NCI-H345 (cell line): ENCODE results near the gene CYP2D6.
"Not testable (repeated sequence)": the region's sequence is repeated elsewhere in the genome, so short reads cannot be mapped to it uniquely, and the experiment has no call there.

ENCODE experiments used
- DNase-seq: peaks from one replicate; lab custom pipeline; 2025; lab: John Stamatoyannopoulos, UW

Gene CYP2D6

DNA sequence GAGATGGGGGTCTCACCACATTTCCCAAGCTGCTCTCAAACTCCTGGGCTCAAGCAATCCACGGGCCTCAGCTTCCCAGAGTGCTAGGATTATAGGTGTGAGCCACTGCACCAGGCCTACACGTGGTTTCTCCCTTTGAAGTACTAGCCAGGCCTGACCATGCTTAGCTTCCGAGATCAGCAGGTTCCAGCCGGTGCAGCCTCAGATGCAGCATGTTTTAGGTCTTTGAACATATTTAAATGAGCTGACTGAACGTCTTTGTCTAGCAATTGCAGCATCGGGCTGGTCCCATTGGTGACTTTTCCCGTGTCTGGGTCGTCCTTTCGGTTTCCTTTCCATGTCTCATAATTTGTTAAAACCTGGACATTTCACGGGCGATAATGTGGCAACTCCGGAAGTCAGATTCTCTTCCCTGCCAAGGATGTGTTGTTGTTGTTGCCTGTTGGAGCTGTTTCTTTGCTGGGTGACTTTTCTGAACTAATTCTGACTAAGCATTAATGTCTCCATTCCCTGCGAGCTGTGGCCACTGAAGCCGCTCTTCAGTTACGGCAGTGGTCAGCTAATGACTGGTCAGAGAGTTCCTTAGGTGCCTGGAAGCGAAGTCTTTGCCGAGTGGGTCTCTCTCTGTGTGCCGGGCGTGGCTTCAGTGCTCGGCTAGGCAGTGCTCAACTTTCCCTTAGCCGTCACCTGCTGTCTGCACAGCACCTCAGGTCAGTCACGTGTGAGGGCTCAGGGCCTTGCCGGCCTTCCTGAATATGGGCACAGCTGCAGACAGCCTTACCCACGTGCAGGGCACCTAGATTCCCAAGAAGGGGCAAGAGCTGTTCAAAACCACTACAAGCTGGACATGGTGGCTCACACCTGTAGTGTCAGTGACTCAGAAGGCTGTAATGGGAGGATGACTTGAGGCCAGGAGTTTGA is 3.8 kb upstream of the CYP2D6 start:
- no peak for DNase-seq

DNA sequence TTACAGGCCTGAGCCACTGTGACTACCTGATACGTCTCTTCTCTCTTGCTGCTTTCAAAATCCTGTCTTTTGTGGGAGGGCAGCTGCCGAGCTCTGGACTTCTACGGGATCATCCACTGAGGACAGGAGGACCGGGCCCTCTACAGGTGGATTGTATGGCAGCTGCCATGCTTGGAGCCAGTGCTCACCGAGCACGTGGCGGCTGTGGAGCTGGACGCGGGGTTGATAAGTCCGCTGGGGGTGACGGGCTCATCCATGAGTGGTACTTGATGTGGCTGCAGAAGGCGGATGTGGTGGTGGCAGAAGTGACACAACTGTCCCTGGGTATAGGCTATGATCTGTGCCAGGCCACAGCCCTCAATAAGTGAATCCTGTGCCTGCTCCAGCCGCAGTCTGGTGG is 1.8 kb upstream of the CYP2D6 start:
- DNase-seq: no peak

DNA sequence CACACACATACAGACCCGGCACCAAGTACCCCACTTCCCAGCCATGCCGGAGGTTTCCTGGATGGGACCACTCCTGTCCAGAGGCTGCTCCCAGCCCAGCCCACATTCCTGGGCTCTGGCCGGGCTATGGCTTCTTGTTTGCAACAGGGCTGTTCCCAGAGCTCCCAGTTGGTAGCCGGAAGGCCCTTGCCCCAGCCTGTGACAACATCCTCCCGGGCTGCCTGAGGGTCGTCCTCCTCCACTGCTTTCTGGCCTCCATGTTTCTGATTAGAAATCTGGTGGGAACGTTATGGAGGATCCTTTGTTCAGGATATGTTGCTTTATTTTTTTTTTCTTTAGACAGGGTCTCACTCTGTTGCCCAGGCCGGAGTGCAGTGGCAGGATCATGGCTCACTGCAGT is 952 bp upstream of the CYP2D6 start:
- no peak for DNase-seq

DNA sequence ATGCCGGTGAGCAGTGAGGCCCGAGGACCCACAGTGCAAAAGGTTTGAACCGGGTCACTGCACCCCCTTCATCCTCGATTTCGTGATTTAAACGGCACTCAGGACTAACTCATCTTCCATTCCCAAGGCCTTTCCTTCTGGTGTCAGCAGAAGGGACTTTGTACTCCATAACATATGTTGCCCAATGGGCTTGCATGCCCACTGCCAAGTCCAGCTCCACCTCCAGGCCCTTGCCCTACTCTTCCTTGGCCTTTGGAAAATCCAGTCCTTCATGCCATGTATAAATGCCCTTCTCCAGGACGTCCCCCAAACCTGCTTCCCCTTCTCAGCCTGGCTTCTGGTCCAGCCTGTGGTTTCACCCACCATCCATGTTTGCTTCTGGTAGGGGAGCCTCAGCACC is 428 bp downstream of the CYP2D6 start:
- DNase-seq: not testable (repeated sequence)

DNA sequence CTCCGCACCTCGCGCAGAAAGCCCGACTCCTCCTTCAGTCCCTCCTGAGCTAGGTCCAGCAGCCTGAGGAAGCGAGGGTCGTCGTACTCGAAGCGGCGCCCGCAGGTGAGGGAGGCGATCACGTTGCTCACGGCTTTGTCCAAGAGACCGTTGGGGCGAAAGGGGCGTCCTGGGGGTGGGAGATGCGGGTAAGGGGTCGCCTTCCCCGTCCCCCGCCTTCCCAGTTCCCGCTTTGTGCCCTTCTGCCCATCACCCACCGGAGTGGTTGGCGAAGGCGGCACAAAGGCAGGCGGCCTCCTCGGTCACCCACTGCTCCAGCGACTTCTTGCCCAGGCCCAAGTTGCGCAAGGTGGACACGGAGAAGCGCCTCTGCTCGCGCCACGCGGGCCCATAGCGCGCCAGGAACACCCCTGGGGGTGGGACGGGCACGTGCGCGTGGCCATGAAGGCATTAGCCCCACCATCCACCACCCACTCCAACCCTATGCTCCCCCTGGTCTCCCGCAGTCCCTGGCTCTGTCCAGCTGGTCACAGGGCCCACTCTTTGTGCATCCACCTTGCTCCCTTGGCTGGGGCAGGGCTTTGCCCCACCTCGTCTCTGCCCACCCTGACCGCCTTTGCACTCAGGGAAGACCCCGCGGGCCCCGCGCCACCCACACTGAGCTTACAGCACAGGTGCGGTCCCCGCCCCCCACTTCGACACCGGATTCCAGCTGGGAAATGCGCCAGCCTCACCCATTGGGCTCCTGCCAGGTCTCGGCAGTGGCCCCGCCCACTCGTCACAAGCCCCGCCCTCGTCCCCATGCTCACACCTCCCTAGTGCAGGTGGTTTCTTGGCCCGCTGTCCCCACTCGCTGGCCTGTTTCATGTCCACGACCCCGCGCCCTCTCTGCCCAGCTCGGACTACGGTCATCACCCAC is 1.6 kb downstream of the CYP2D6 start:
- peak; percentile 71 for DNase-seq

DNA sequence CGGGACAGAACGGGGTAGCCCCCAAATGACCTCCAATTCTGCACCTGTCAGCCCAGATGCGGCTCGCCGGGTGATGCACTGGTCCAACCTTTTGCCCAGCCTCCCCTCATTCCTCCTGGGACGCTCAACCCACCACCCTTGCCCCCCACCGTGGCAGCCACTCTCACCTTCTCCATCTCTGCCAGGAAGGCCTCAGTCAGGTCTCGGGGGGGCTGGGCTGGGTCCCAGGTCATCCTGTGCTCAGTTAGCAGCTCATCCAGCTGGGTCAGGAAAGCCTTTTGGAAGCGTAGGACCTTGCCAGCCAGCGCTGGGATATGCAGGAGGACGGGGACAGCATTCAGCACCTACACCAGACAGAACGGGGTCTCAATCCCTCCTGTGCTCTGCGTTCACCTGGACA is 2.6 kb downstream of the CYP2D6 start:
- not testable (repeated sequence) for DNase-seq

DNA sequence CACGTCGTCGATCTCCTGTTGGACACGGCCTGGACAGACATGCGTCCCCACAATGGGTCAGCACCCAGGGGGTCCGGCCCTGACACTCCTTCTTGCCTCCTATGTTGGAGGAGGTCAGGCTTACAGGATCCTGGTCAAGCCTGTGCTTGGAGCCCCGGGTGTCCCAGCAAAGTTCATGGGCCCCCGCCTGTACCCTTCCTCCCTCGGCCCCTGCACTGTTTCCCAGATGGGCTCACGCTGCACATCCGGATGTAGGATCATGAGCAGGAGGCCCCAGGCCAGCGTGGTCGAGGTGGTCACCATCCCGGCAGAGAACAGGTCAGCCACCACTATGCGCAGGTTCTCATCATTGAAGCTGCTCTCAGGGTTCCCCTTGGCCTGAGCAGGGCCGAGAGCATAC is 3.0 kb downstream of the CYP2D6 start:
- no peak for DNase-seq

DNA sequence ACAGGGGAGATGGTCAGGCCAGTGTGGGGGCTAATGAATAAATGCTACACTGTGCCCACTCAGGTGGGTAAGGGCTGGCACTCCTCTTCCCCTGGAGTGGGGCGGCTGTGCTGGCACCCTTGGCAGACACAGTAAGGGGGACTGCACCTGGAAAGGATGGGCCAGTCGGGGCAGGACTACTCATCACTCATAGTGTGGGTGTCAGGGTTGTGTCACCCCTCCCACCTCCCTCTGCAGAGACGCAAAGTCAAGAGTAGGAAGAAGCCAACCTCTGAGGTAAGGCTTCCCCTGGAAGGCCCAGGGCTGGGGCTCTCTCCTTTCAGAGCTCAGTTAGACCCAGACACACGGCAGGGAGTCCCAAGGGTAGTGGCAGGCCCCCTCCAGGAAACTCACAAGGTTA is 7.1 kb downstream of the CYP2D6 start:
- DNase-seq: not testable (repeated sequence)

DNA sequence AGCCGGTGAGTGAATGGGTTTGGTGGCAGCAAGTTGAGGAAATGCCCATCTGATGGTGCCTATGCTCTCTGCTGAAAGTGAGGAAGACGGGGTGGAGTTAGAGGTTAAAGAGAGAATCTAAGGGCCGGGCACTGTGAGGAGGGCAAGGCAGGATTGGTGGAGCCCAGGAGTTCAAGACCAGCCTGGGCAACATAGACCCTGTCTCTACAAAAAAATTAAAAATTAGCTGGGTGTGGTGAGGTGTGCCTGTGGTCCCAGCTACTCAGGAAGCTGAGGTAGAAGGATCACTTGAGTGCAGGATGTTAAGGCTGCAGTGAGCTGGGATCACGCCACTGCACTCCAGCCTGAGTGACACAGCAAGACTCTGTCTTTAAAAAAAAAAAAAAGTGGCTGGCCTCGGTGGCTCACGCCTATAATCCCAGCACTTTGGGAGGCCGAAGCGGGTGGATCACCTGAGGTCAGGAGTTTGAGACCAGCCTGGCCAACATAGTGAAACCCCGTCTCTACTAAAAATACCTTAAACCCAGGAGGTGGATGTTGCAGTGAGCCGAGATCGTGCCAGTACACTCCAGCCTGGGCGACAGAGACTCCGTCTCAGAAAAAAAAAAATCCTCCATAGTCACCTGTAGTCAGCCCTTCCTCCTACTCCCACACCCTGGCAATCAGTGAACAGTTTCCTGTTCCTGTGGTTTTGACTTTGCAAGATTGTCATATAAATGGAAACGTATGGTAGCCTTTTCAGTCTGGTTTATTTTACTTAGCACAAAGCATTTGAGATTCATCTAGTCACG is 10.2 kb downstream of the CYP2D6 start:
- DNase-seq: not testable (repeated sequence)

DNA sequence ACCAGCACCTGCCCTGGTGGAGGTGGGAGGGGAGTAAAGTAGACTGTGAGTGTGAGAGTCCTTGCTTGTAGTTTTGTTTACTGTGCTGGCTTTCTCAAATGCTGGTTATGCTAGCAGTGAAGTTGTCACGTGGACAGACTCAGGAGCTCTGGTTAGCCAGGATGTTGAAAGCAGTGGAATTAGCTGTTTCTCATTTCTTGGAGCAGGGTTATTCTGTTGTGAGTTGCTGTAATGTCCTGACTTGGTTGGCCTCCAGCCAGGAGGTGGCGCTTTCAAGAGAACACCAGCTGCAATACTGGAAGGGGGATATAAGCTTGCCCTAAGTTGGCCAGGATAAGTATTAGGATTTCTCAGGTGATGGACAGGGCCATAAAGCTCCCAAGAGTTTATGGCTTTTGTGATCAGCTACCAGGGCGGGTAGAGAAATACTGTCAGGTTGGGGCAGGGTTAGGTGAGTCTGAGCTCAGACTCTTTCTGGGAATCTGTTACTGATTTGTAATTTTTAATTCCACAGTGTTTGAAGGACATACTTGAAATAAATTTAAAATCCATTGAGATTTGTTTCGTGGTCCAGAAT is 13.7 kb downstream of the CYP2D6 start:
- no peak for DNase-seq

DNA sequence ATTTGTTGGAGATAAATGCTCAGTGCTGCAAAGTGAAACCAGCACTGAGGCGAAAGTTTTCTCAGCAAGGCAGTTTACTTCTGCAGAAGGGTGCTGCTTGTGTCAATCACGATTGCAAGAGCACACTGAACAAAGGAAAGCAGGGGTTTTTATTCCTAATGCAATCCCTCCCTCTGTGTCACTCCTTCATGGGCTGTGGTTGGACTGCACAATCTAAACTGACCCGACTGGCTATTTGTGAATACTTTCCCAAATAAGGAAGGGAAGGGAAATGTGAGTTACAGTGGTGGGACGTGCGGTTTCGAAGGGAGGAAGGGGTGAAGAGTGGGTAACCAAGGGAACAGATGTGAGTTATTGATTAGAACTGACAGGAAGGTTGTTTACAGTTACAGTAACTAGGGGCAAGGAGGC is 15.2 kb downstream of the CYP2D6 start:
- DNase-seq: not testable (repeated sequence)

DNA sequence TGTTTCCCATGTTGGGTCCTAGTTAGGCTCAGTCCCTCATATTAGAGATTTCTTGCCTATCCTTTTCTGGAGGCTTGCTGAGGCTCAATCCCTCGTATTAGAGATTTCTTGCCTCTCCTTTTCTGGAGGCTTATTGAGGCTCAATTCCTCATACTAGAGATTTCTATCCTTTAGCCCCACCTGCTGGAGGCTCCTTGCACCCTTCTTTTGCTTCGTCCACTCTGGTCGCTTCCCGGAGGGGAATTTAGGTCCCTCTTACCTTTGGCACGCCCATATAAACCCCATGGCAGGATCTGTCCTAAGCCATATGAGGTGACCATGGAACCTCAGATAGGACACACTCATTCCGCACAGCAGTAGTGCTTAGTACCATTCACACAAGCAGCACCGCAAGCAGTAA is 15.9 kb downstream of the CYP2D6 start:
- DNase-seq: no peak

DNA sequence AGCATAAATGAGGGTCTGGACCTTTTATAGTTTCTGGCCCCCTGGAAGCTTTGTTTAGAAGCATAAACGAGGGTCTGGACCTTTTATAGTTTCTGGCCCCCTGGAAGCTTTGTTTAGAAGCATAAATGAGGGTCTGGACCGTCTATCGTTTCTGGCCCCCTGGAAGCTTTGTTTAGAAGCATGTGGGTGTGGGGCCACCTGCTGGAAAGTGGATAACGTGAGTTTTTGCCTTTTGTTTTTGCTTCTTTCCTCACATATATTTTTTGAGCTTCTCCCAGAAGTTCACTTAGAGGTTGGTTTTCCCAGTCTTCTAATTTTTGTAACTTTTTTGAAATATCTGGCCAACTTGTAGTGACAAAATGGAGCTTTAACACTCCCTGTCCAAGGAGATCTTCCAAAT is 17.8 kb downstream of the CYP2D6 start:
- DNase-seq: not testable (repeated sequence)

DNA sequence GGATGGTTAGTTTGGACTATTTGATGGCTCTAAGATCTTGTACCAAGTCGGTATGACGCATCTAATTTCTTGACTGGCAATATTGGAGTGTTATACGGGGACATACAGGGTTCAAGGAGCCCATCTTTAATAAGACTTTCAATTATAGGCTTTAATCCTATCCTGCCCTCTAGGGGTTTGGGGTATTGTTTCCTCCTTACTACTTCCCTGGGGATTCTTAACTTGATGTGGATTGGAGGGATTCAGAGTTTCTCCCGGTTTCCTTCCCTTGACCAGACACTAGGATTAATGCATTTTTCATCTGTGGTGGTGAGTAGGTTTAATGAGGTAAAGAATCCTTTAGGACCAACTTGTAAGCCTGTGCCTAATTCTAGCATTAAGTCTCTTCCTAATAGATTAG is 18.8 kb downstream of the CYP2D6 start:
- DNase-seq: no peak

DNA sequence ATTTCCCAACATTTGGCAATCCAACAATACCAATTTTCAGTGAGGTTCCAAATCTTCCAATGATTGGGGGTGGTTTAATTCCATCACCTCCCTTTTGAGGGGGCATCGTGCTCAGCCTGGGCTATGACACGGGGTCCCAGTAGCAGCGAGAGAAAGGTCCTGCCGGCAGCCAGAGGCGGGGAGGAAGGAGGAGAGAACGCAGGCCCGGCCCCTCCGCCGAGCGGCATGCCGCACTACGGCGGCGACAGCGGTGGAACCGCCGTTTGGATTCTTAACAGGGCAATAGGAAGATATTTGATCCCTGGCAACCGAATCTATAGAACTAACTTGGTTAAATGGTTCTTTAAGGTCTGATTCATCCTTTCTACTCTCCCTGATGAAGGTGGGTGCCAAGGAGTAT is 21.8 kb downstream of the CYP2D6 start:
- no peak for DNase-seq

DNA sequence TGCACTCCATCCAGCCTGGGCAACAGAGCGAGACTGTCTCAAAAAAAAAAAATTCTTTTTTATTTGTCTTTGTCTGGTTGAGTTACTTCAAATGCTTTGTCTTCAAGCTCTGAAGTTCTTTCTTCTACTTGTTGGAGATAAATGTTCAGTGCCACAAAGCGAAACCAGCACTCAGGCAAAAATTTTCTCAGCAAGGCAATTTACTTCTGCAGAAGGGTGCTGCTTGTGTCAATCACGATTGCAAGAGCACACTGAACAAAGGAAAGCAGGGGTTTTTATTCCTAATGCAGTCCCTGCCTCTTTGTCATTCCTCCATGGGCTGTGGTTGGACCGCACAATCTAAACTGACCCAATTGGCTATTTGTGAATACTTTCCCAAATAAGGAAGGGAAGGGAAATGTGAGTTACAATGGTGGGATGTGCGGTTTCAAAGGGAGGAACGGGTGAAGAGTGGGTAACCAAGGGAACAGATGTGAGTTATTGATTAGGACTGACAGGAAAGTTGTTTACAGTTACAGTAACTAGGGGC is 26.2 kb downstream of the CYP2D6 start:
- DNase-seq: not testable (repeated sequence)

DNA sequence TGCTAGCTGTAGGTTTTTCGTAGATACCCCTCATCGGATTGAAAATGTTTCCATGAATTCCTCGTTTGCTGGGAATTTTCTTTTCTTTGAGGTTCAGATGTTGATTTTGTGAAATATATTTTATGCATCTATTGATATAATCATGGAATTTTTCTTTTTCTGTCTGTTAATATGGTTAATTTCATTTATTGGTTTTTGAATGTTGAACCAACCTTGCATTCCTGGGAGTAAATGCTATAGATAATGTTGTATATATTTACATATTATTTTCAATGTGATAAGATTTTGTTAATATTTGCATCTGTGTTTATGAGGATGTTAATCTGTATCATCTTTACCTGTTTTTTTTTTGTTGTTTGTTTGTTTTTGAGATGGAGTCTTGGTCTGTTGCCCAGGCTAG is 29.4 kb downstream of the CYP2D6 start:
- DNase-seq: no peak

DNA sequence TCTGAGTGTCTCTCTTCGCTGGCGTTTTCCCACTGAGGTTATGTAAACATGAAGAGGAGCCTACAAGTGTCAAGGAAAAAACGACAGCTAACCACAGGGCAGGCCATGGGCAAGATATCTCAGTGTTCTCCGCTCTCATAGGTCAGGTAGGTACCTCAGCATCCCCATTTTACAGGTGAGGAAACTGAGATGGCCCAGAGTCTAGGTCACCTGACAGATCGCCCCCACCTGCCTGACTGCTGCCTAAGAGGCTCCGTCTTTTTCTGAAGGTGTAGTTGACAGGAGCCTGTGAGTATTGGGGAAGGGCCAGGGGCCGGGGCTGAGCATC is 39.2 kb downstream of the CYP2D6 start:
- no peak for DNase-seq

DNA sequence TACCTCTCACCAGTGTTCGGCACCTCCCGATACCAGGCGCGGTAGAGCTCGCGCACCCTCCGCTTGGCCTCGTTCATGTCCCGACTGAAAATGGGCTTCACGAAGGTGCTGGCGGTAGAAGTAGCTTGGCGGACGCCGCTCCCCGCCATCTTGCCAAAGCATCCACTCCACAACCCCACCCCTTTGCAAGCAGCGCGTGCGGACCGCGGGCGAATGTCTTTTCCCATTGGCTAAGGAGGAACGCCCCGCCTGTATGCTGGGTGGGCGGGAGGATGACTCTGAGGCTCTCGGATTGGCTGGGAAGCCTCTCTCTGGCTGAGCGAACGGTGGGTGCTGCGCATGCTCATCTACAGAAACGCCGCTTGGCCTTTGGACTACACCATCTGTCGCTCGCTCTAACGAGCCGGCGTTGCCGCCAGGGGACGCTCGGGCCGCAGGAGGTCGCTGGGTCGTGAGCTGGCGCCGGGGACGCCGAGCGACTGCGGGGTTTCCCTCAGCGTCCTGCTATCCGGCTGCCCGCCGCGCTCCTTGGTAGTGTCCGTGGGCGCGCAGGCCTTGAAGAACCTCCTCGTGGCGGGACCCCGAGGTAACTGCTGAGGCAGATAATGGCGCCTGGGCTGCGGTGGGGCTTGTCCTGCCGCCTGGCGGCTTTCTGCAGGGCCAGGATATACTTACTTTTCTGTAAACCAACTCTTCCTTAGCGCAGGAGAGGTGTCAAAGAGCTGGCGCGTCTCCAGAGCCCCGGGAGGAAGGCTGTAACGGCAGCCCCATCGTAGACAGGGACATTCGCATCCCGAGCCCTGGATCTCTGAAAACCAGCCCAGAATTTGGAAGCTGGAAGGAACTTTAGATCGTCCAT is 39.8 kb downstream of the CYP2D6 start, which contains the start of gene NDUFA6:
Gene NDUFA6, minus strand, starts transcription at position 177 of the 859 bp plus-strand sequence. Its CDS starts 28 bp downstream, at position 149.
- peak; percentile 98 for DNase-seq

DNA sequence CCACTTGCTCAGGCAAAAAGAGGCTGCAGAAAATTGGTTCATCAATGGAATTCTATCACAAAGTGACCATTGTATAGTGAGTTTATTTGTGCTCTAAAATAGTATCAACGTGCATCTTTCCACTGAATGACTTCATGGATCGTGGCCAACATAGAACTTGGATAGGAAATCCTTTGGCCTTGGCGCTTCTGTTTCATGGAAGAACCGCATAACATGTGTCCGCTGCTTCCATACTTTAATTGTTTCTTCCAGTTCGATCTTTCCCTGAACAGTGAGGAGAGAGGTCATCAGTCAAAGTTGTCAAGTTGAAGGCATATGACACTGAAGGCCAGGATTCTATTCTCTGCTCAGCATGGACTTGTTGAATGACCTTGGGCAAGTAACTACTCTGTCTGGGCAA is 44.6 kb downstream of the CYP2D6 start:
- DNase-seq: no peak
